Measurements from ENCODE around the gene TNFRSF8.
"Not testable (repeated sequence)": the region's sequence is repeated elsewhere in the genome, so short reads cannot be mapped to it uniquely, and the experiment has no call there.

Gene TNFRSF8

GRCh38 chr1:12088607-12089006, 25.5 kb downstream of the TNFRSF8 start:
- no peak for DNase-seq

GRCh38 chr1:12090326-12090725, 27.2 kb downstream of the TNFRSF8 start:
- no peak for DNase-seq

GRCh38 chr1:12091191-12091590, 28.1 kb downstream of the TNFRSF8 start:
- DNase-seq = no peak

GRCh38 chr1:12094180-12094579, 31.1 kb downstream of the TNFRSF8 start:
- no peak for DNase-seq

- no peak for DNase-seq
Observed at GRCh38 chr1:12095452-12096263, 32.6 kb downstream of the TNFRSF8 start.

- no peak for DNase-seq
Observed at GRCh38 chr1:12096615-12097014, 33.5 kb downstream of the TNFRSF8 start.

- no peak for DNase-seq
Observed at GRCh38 chr1:12097321-12097720, 34.2 kb downstream of the TNFRSF8 start.

- no peak for DNase-seq
Observed at GRCh38 chr1:12098786-12099185, 35.7 kb downstream of the TNFRSF8 start.

GRCh38 chr1:12099610-12100009, 36.5 kb downstream of the TNFRSF8 start:
- no peak for DNase-seq

- no peak for DNase-seq
Observed at GRCh38 chr1:12100071-12100470, 37.0 kb downstream of the TNFRSF8 start.

GRCh38 chr1:12101120-12101519, 38.0 kb downstream of the TNFRSF8 start:
- DNase-seq = not testable (repeated sequence)

- no peak for DNase-seq
Observed at GRCh38 chr1:12102066-12102465, 39.0 kb downstream of the TNFRSF8 start.

- DNase-seq = no peak
Observed at GRCh38 chr1:12104417-12104816, 41.3 kb downstream of the TNFRSF8 start.

GRCh38 chr1:12106153-12106552, 43.0 kb downstream of the TNFRSF8 start:
- DNase-seq = no peak

- not testable (repeated sequence) for DNase-seq
Observed at GRCh38 chr1:12106861-12107260, 43.8 kb downstream of the TNFRSF8 start.

GRCh38 chr1:12107718-12108117, 44.6 kb downstream of the TNFRSF8 start:
- DNase-seq = no peak

- no peak for DNase-seq
Observed at GRCh38 chr1:12109901-12110300, 46.8 kb downstream of the TNFRSF8 start.

GRCh38 chr1:12111741-12112140, 48.6 kb downstream of the TNFRSF8 start:
- no peak for DNase-seq

GRCh38 chr1:12112711-12113161, 49.6 kb downstream of the TNFRSF8 start:
- no peak for DNase-seq

- DNase-seq = no peak
Observed at GRCh38 chr1:12113433-12114339, 50.6 kb downstream of the TNFRSF8 start.

- DNase-seq = no peak
Observed at GRCh38 chr1:12114340-12114683, 51.2 kb downstream of the TNFRSF8 start.

- DNase-seq = no peak
Observed at GRCh38 chr1:12114916-12115315, 51.8 kb downstream of the TNFRSF8 start.

- DNase-seq = no peak
Observed at GRCh38 chr1:12121212-12122003, 58.3 kb downstream of the TNFRSF8 start.

Measured in NCI-H2029 treated with DMSO at 0.1 percent for 48 hours (cell line).